Liver (tissue), 3 donors: Measurements from ENCODE around the gene CCDC80.

Source experiments
- CTCF ChIP-seq: fragments of 150-350 bp; IDR thresholded peaks from 2 replicates; pipeline ENCODE4 v1.5.1; 2017; ENCODE audit warnings: improper control_type of control experiment, low read depth, low read length; ENCODE audit not compliant: missing input control
- JUND ChIP-seq, 2 donors: IDR thresholded peaks; 2 replicates each; pipeline ENCODE4 v1.6.1; 2016; ENCODE audit warnings: antibody characterized with exemption in 2 of 2
- donor health status: healthy.
- donor health status: healthy.

GRCh38 chr3:112587336-112587735 is 53.6 kb downstream of the CCDC80 start:
- TF ChIP-seq JUND (IDR thresholded peaks at IDR 0.05) = no peak
- no peak for TF ChIP-seq CTCF
